Gastroesophageal sphincter (tissue), 4 donors: ENCODE measurements around the gene KCTD10. TPM values are rescaled to one million over a fixed set of nuclear protein-coding genes. Genes with fewer than 3 reads are reported as not detected.

ENCODE experiments used
- ATAC-seq: fragments of 150-250 bp; one replicate; pipeline ENCODE4 v1.9.1; 2016; ENCODE audit warnings: mild to moderate bottlenecking, moderate library complexity
- H3K27ac ChIP-seq, 4 donors: fragments of 200-600 bp; sonication (generic) in 3 of 4; 1 replicate in 3 of 4; 2 replicates in 1 of 4; pipeline ENCODE4 v1.5.1; 2016 to 2019
- H3K27me3 ChIP-seq: fragments of 200-600 bp; sonication (generic); one replicate; pipeline ENCODE4 v1.5.1; 2019
- H3K36me3 ChIP-seq, 2 donors: fragments of 200-600 bp; sonication (generic); one replicate each; pipeline ENCODE4 v1.5.1; 2019; ENCODE audit warnings: control low read depth in 1 of 2
- H3K4me1 ChIP-seq, 3 donors: fragments of 200-600 bp; sonication (generic); 1 replicate in 2 of 3; 2 replicates in 1 of 3; pipeline ENCODE4 v1.5.1; 2016 to 2019; ENCODE audit warnings: control low read depth in 2 of 3
- H3K4me3 ChIP-seq, 2 donors: fragments of 200-600 bp; sonication (generic); one replicate each; pipeline ENCODE4 v1.5.1; 2019; ENCODE audit warnings: mild to moderate bottlenecking in 1 of 2, moderate library complexity in 1 of 2
- H3K9me3 ChIP-seq, 3 donors: fragments of 200-600 bp; sonication (generic); one replicate each; pipeline ENCODE4 v1.5.1; 2017 to 2019; ENCODE audit warnings: control low read depth in 2 of 3
- EP300 ChIP-seq: sonication (generic); formaldehyde crosslinking; IDR thresholded peaks from one replicate; pipeline ENCODE4 v1.6.1; 2017; ENCODE audit warnings: antibody characterized with exemption, mild to moderate bottlenecking
- POLR2A ChIP-seq, 2 donors: fragments of 450-650 bp; IDR thresholded peaks; one replicate each; pipeline ENCODE4 v1.6.1; 2017; ENCODE audit warnings: antibody characterized with exemption in 2 of 2, mild to moderate bottlenecking in 2 of 2, moderate library complexity in 1 of 2
- POLR2AphosphoS5 ChIP-seq: sonication (generic); formaldehyde crosslinking; IDR thresholded peaks from one replicate; pipeline ENCODE4 v1.6.1; 2017; ENCODE audit warnings: antibody characterized with exemption
- WGBS, 2 donors: methylation state at CpG; one replicate each; pipeline ENCODE4 v1.1.5; 2018; ENCODE audit warnings: low coverage in 1 of 2; 5-methylcytosine and 5-hydroxymethylcytosine counted together
- total RNA-seq, 4 donors: library from RNA; depleted of rRNA; stranded (reverse); fragments of >200 nt; gene quantifications; one replicate each; pipeline ENCODE4 v1.1.0, GENCODE V29; 2016
- TF ChIP-seq, protein P1 (sequence below), 4 experiments: fragments of 200-600 bp in 2 of 4; fragments of 450-650 bp in 2 of 4; sonication (generic) in 1 of 4; IDR thresholded peaks; one replicate each; pipeline ENCODE4 v1.5.1; 2017 to 2019; ENCODE audit warnings: antibody characterized with exemption in 4 of 4, mild to moderate bottlenecking in 2 of 4, moderate library complexity in 2 of 4

The KCTD10 gene
- total RNA-seq, 4 donors from 2014 or later, result 76.8 to 104 (median 94.5) TPM

DNA sequence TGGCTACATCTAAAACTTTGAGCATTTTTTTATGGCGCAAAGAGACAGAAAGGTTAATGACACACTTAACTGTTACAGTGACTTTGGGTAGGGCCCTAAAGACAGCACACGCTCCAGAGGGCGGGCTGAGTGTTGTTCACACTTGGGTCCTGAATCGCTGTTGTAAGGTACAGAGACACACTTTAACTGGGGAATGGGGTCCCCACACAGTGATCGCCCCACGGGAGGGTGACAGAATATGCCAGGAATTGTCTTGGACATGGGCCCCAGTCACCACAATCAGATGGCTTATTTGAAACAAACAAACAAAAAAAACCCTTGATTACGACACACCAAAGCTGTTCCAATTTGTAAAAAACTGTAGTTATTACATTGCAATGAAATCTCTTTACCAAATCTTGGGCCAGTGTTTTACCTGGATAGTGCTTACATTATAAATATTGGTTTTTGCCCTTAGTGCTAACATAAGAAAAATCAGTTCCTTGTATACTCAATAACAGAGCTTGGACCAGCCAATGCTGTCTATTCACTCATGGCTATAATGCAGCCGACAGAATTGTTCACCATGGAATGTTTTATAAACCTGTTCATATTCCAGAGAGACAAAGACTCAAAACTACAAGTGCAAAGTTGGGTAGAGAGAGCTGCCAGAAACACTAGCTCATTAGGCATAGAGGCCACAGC, 28.3 kb downstream of the KCTD10 start:
- 86 to 87% methylated on average over 3 to 8 of the region's 8 CpGs for WGBS, 2 donors
- H3K4me3 ChIP-seq, result no peak overlapping the region
- peaks cover 0 to 80% of the 10 kb centered on the region in 2 donors for H3K36me3 ChIP-seq
- H3K4me1 ChIP-seq, result peaks cover 0 to 42% (median 8%) of the 10 kb centered on the region in 3 donors
- no peaks in the 10 kb centered on the region for H3K27me3 ChIP-seq
- no peak for TF ChIP-seq POLR2A (IDR thresholded peaks at IDR 0.05)
- no peak for TF ChIP-seq POLR2AphosphoS5
- TF ChIP-seq, protein P1, sequence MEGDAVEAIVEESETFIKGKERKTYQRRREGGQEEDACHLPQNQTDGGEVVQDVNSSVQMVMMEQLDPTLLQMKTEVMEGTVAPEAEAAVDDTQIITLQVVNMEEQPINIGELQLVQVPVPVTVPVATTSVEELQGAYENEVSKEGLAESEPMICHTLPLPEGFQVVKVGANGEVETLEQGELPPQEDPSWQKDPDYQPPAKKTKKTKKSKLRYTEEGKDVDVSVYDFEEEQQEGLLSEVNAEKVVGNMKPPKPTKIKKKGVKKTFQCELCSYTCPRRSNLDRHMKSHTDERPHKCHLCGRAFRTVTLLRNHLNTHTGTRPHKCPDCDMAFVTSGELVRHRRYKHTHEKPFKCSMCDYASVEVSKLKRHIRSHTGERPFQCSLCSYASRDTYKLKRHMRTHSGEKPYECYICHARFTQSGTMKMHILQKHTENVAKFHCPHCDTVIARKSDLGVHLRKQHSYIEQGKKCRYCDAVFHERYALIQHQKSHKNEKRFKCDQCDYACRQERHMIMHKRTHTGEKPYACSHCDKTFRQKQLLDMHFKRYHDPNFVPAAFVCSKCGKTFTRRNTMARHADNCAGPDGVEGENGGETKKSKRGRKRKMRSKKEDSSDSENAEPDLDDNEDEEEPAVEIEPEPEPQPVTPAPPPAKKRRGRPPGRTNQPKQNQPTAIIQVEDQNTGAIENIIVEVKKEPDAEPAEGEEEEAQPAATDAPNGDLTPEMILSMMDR (IDR thresholded peaks at IDR 0.05), result no peak
- no peak for TF ChIP-seq EP300
- H3K27ac ChIP-seq, result peak overlapping the region in 3 of 4 donors; percentile 55 to 75 (median 57)
- ATAC-seq, result no peak
- H3K9me3 ChIP-seq, result no peaks in the 10 kb centered on the region

DNA sequence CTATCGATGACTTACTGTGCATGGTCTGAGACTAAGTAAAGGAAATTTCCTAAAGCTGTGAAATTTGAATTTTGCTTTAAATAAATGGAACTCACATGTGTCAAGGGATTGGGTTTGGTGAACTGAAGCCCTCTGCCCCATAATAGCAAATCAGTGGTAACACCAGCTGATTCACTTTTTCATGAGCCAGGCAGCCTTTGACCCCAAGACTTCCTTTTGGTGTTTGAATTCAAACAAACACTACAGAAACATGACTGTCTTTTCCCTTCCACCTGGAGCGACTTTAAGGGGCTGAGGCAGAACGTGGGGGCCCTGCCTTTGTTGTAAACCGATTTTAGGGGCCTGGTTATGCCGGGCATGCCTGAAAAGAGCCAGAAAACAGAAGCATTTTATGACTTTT, 28.8 kb downstream of the KCTD10 start:
- 73 to 100% methylated on average over 1 to 4 of the region's 5 CpGs for WGBS, 2 donors
- ATAC-seq, result no peak
- H3K4me1 ChIP-seq, result peaks cover 0 to 42% (median 8%) of the 10 kb centered on the region in 3 donors
- TF ChIP-seq POLR2A (IDR thresholded peaks at IDR 0.05) (no peak), POLR2AphosphoS5 (no peak), EP300 (no peak)
- TF ChIP-seq, protein P1 (IDR thresholded peaks at IDR 0.05), result no peak
- peaks cover 0 to 74% of the 10 kb centered on the region in 2 donors for H3K36me3 ChIP-seq
- H3K27ac ChIP-seq, result peak overlapping the region in 1 of 4 donors; percentile 13
- no peaks in the 10 kb centered on the region for H3K27me3 ChIP-seq
- H3K9me3 ChIP-seq, result no peaks in the 10 kb centered on the region
- no peak overlapping the region for H3K4me3 ChIP-seq

DNA sequence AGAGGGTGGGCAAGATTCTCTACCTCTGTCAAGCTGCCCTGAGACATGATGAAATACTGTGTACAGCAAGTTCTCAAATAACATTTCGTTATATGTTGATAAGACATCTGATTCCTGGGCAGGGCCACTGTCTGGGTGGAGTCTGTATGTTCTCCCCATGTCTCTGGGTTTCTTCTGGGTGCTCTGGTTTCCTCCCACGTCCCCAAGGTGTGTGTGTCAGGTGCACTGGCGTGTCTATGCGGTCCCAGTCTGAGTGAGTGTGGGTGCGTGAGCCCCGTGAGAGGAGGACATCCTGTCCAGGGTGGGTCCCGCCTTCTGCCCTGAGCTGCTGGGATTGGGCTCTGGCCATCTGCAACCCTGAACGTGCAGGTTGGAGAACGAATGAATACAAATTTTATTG, 29.6 kb downstream of the KCTD10 start:
- Histone ChIP-seq H3K27ac (no peak overlapping the region), H3K4me1 (peaks cover 0 to 34% (median 8%) of the 10 kb centered on the region in 3 donors), H3K36me3 (peaks cover 0 to 66% of the 10 kb centered on the region in 2 donors), H3K9me3 (no peaks in the 10 kb centered on the region), H3K27me3 (no peaks in the 10 kb centered on the region), H3K4me3 (no peak overlapping the region)
- ATAC-seq, result no peak
- WGBS, 2 donors, result 75 to 93% methylated on average over 2 to 3 of the region's 9 CpGs
- no peak for TF ChIP-seq POLR2AphosphoS5
- TF ChIP-seq POLR2A (IDR thresholded peaks at IDR 0.05), result no peak
- TF ChIP-seq, protein P1 (IDR thresholded peaks at IDR 0.05), result no peak
- no peak for TF ChIP-seq EP300

DNA sequence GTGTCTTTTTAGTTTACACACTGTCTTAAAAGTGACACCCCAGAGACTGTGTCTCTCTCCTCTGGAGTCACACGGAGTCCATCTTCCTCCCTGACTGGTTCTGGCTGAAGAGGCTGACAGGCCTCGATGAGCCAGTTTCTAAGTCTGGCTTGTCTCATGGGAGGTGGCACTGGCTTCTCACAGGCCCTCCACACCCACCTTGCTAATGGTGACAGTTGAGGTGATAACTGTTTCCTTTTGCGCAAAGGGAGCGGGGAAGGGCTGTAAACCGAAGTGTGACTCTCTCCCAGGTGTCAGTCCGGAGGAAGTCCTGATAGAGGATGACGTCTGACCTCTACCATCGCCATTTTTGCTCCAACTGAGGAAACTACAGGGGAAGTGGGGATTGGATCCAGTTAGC, 30.2 kb downstream of the KCTD10 start:
- no peak for TF ChIP-seq POLR2AphosphoS5
- 43% methylated on average over 1 of the region's 8 CpGs; no CpG with 5 or more reads in 1 of the 2 donors for WGBS, 2 donors
- H3K27ac ChIP-seq, result no peak overlapping the region
- no peak overlapping the region for H3K4me3 ChIP-seq
- no peak for ATAC-seq
- peaks cover 0 to 65% of the 10 kb centered on the region in 2 donors for H3K36me3 ChIP-seq
- no peaks in the 10 kb centered on the region for H3K9me3 ChIP-seq
- no peaks in the 10 kb centered on the region for H3K27me3 ChIP-seq
- H3K4me1 ChIP-seq, result peaks cover 0 to 30% (median 8%) of the 10 kb centered on the region in 3 donors

DNA sequence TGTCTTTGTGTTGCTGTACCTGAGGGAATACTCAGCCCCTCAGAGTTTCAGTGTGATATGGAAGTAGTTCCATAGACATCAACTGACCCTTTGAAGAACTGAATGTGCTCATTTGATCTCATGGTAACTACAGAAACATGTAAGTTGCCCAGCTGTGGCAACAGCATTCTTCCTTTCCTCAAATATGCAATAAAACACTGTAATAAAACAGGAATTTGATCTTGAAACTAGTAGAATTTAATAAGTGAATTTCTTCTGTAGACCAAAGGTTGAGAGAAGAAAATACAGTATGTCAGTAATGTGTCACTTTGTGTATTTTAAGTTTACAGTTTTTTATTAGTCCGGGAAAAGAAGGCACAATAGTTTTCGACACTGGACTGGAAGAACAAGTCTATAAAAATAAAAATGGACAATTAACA, 31.9 kb downstream of the KCTD10 start:
- H3K4me3 ChIP-seq, result no peak overlapping the region
- H3K9me3 ChIP-seq, result no peaks in the 10 kb centered on the region
- ATAC-seq, result no peak
- H3K27me3 ChIP-seq, result no peaks in the 10 kb centered on the region
- H3K36me3 ChIP-seq, result peaks cover 0 to 53% of the 10 kb centered on the region in 2 donors
- TF ChIP-seq POLR2A (IDR thresholded peaks at IDR 0.05), result no peak
- TF ChIP-seq, protein P1 (IDR thresholded peaks at IDR 0.05), result no peak
- no peak for TF ChIP-seq POLR2AphosphoS5
- no peak for TF ChIP-seq EP300
- H3K4me1 ChIP-seq, result peaks cover 0 to 13% (median 1%) of the 10 kb centered on the region in 3 donors
- no peak overlapping the region for H3K27ac ChIP-seq
- WGBS, 2 donors, result 72 to 89% methylated on average over 2 of the region's 2 CpGs
